HepG2 (cell line): Measurements from ENCODE around the gene PAFAH1B1. TPM values are rescaled to one million over a fixed set of nuclear protein-coding genes. Genes with fewer than 3 reads are reported as not detected.

Experiments
- ATAC-seq: fragments of 200-7000 bp; cut with Tn5 transposase; 3 replicates; pipeline ENCODE4 v1.9.1; 2020; ENCODE audit warnings: mild to moderate bottlenecking, moderate library complexity
- BruUV-seq: library from RNA; stranded (reverse); fragments of 400-500 nt; replicated peaks from 2 replicates; lab custom pipeline; 2021; lab: Mats Ljungman, UMichigan
- CTCF ChIA-PET: fragments of 300-600 bp; formaldehyde crosslinking; extraction: SDS; loops from one replicate; lab custom pipeline; 2021; ENCODE audit warnings: low total read pairs, inconsistent platforms, low intra/inter-chr PET ratio; lab: Yijun Ruan, JAX
- POLR2A ChIA-PET: fragments of 350-600 bp; sonication (Branson Sonifier 250); formaldehyde crosslinking; loops from one replicate; lab custom pipeline; 2020; ENCODE audit warnings: antibody characterized with exemption, inconsistent platforms; lab: Yijun Ruan, JAX
- DNase-seq: peaks from one replicate; pipeline ENCODE4 v3.0.0-alpha.2; 2015; ENCODE audit warnings: low spot score
- FAIRE-seq: peaks from 3 replicates; lab custom pipeline; 2011; peaks lifted over from hg19 to GRCh38; lab: Jason Lieb, UNC
- H2AFZ ChIP-seq: one replicate; pipeline ENCODE4 v1.6.1; 2011; ENCODE audit warnings: low read length, inconsistent platforms
- H3K27ac ChIP-seq: fragments of 300-600 bp; 3 replicates; pipeline ENCODE4 v1.8.0; 2011; ENCODE audit warnings: mixed run types, mild to moderate bottlenecking, mixed read lengths, low read length, inconsistent platforms; ENCODE audit not compliant: insufficient read depth; ENCODE audit errors: extremely low read length
- H3K27me3 ChIP-seq, 2 experiments: fragments of 200-600 bp in 1 of 2; 2 replicates in 1 of 2; 3 replicates in 1 of 2; pipeline versions ENCODE4 v1.6.0 to v1.8.0; 2011; ENCODE audit warnings: low read length in 2 of 2, mild to moderate bottlenecking in 2 of 2, moderate library complexity in 2 of 2, inconsistent platforms in 1 of 2; ENCODE audit not compliant: insufficient read depth in 2 of 2, control insufficient read depth in 1 of 2
- H3K36me3 ChIP-seq, 2 experiments: fragments of 200-600 bp in 1 of 2; replicated peaks in 1 of 2; 2 replicates in 1 of 2; 3 replicates in 1 of 2; pipeline versions ENCODE4 v1.5.1 to v1.8.0; 2011; ENCODE audit warnings: low read length in 2 of 2, inconsistent platforms in 1 of 2; ENCODE audit not compliant: insufficient read depth in 2 of 2, control insufficient read depth in 1 of 2
- H3K4me1 ChIP-seq: 2 replicates; pipeline ENCODE4 v1.5.1; 2012; ENCODE audit warnings: low read length, inconsistent platforms; ENCODE audit not compliant: insufficient read depth
- H3K4me2 ChIP-seq: 2 replicates; pipeline ENCODE4 v1.6.0; 2011; ENCODE audit warnings: low read depth, low read length, inconsistent platforms
- H3K4me3 ChIP-seq, 3 experiments: fragments of 200-600 bp in 1 of 3; sonication (generic), shearing (Covaris generic) in 1 of 3; replicated peaks in 1 of 3; 2 replicates each; pipeline ENCODE4 v1.5.1; 2011 to 2016; ENCODE audit warnings: low read length in 3 of 3, inconsistent platforms in 2 of 3, low read depth in 2 of 3, mild to moderate bottlenecking in 2 of 3, control low read depth in 1 of 3, mixed read lengths in 1 of 3; ENCODE audit not compliant: insufficient read depth in 1 of 3
- H3K79me2 ChIP-seq: one replicate; pipeline ENCODE4 v1.6.1; 2011; ENCODE audit warnings: low read length, inconsistent platforms; ENCODE audit not compliant: insufficient read depth
- H3K9ac ChIP-seq: 2 replicates; pipeline ENCODE4 v1.6.0; 2011; ENCODE audit warnings: mild to moderate bottlenecking, low read depth, low read length, inconsistent platforms; ENCODE audit not compliant: insufficient read depth
- H3K9me3 ChIP-seq: 2 replicates; pipeline ENCODE4 v1.5.1; 2012; ENCODE audit warnings: mild to moderate bottlenecking, low read length
- H4K20me1 ChIP-seq: 2 replicates; pipeline ENCODE4 v1.6.0; 2011; ENCODE audit warnings: inconsistent platforms, mild to moderate bottlenecking, low read length, moderate library complexity; ENCODE audit not compliant: insufficient read depth
- HMGXB3 ChIP-seq: sonication (generic); formaldehyde crosslinking; IDR thresholded peaks from 2 replicates; pipeline ENCODE4 v1.4.0; 2020; ENCODE audit warnings: missing genetic modification reagents, borderline replicate concordance
- MBD4 ChIP-seq: IDR thresholded peaks from 2 replicates; pipeline ENCODE4 v1.6.1; 2012; ENCODE audit warnings: low read length, inconsistent platforms, borderline replicate concordance
- SALL2 ChIP-seq: sonication (generic); formaldehyde crosslinking; IDR thresholded peaks from 2 replicates; pipeline ENCODE4 v1.8.1; 2023; ENCODE audit warnings: mild to moderate bottlenecking, missing genetic modification reagents, inconsistent platforms
- SCMH1 ChIP-seq: sonication (generic); formaldehyde crosslinking; IDR thresholded peaks from 2 replicates; pipeline ENCODE4 v1.9.0; 2021; ENCODE audit warnings: missing genetic modification reagents, mild to moderate bottlenecking, borderline replicate concordance
- SMARCC2 ChIP-seq: fragments of 450-650 bp; IDR thresholded peaks from 2 replicates; pipeline ENCODE4 v1.6.1; 2017; ENCODE audit warnings: antibody characterized with exemption, mild to moderate bottlenecking
- TCF7 ChIP-seq: sonication (generic); IDR thresholded peaks from 2 replicates; pipeline ENCODE4 v1.6.1; 2016; ENCODE audit warnings: antibody characterized with exemption, low read depth
- WGBS: methylation state at CpG from one replicate; pipeline ENCODE4 v1.1.6; 2017; ENCODE audit warnings: low lambda C conversion rate; 5-methylcytosine and 5-hydroxymethylcytosine counted together
- in situ Hi-C: cut with HindIII; loops from 2 replicates; pipeline ENCODE4 v1.10.0; 2017; ENCODE audit warnings: low pct_unique_long_range_greater_than_20kb; ENCODE audit not compliant: extremely low pct_ligation_motif_present
- intact Hi-C: fragments of 100-400 bp; cut with micrococcal nuclease; formaldehyde crosslinking; loops from one replicate; pipeline ENCODE4 v1.10.0; 2022; ENCODE audit not compliant: unreplicated experiment
- polyA plus RNA-seq, 8 experiments: library from polyadenylated mRNA; depleted of rRNA in 3 of 8; stranded (reverse) in 7 of 8; unstranded in 1 of 8; fragments of >200 nt; fragmentation: Illumina TruSeq in 4 of 8; extraction: Trizol in 4 of 8; gene quantifications; 2 replicates each; pipeline versions ENCODE4 v1.2.1 to v1.2.3, GENCODE V29; 2011 to 2016; ENCODE audit warnings: low read depth in 4 of 8, missing spikeins in 1 of 8, mixed read lengths in 1 of 8; ENCODE audit not compliant: insufficient read depth in 1 of 8
- total RNA-seq, 5 experiments: library from RNA; depleted of rRNA; stranded (reverse); fragments of >200 nt; fragmentation: Illumina TruSeq; extraction: Trizol; gene quantifications; 2 replicates each; pipeline ENCODE4 v1.2.3, GENCODE V29; 2016; ENCODE audit warnings: low read depth in 1 of 5
- TF ChIP-seq, protein P1 (sequence below): sonication (generic); formaldehyde crosslinking; IDR thresholded peaks from 2 replicates; pipeline ENCODE4 v1.8.0; 2022; ENCODE audit warnings: missing genetic modification reagents, mild to moderate bottlenecking, borderline replicate concordance

The PAFAH1B1 gene
- total and polyA plus RNA-seq, 2 of the 13 experiments (the other 11 are each of a cell fraction or from before 2014, with no cell fraction given): 46.0 to 64.9 TPM

DNA sequence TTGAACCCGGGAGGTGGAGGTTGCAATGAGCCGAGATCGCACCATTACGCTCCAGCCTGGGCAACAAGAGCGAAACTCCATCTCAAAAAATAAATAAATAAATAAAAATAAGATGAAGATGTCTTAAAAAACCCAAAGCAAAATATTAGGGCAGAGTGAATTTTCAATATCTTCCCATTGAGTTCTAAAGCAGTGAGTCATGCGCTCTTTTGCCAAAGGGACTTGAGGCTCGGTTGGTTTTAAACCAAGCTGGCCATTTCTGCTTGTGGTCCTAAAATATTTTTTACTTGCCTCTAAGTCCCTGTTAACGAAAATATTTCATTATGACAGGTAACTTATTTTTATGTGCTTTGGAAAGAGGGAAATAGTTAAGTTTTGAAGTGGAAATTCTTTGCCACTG lies 4.7 kb downstream of the PAFAH1B1 start:
- H4K20me1 ChIP-seq: peaks cover 74% of the 10 kb centered on the region
- ATAC-seq (no peak), DNase-seq (no peak), FAIRE-seq (no peak)
- H3K9ac ChIP-seq: no peak overlapping the region
- no peak overlapping the region for H3K4me2 ChIP-seq
- in situ Hi-C loops: no loop called here
- H3K4me3 ChIP-seq: no peak overlapping the region
- WGBS: 96% methylated on average over 8 of the region's 8 CpGs
- no peak overlapping the region for H3K27ac ChIP-seq
- no peaks in the 10 kb centered on the region for H3K9me3 ChIP-seq
- BruUV-seq: no TSS peak
- H3K27me3 ChIP-seq: no peaks in the 10 kb centered on the region; a peak in 1 of 5 replicates
- intact Hi-C loops: no loop called here
- 0 out of 5 replicates have a peak, but pooled peaks cover 0 to 2% of the 10 kb centered on the region in 2 experiments for H3K36me3 ChIP-seq
- ChIA-PET POLR2A (no interaction called here), CTCF (no interaction called here)
- no peak for TF ChIP-seq SALL2 (CRISPR knock-in tag)
- no peak for TF ChIP-seq SCMH1 (CRISPR knock-in tag)
- no peak for TF ChIP-seq TCF7
- TF ChIP-seq, protein P1, sequence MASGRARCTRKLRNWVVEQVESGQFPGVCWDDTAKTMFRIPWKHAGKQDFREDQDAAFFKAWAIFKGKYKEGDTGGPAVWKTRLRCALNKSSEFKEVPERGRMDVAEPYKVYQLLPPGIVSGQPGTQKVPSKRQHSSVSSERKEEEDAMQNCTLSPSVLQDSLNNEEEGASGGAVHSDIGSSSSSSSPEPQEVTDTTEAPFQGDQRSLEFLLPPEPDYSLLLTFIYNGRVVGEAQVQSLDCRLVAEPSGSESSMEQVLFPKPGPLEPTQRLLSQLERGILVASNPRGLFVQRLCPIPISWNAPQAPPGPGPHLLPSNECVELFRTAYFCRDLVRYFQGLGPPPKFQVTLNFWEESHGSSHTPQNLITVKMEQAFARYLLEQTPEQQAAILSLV: no peak
- no peak for TF ChIP-seq HMGXB3 (CRISPR knock-in tag)
- TF ChIP-seq SMARCC2: no peak
- no peak for TF ChIP-seq MBD4
- peaks cover 89% of the 10 kb centered on the region for H3K79me2 ChIP-seq
- peaks cover 53% of the 10 kb centered on the region for H3K4me1 ChIP-seq
- no peak overlapping the region for H2AFZ ChIP-seq
